NB4 (cell line): Measurements from ENCODE around the gene USP50.

Source experiments
- MYC ChIP-seq: IDR thresholded peaks from 2 replicates; pipeline ENCODE4 v1.6.1; 2011; ENCODE audit warnings: low read depth, low read length
- POLR2A ChIP-seq: IDR thresholded peaks from 2 replicates; pipeline ENCODE4 v1.6.1; 2011; ENCODE audit warnings: mild to moderate bottlenecking; ENCODE audit not compliant: insufficient read length; ENCODE audit errors: extremely low read depth
- TF ChIP-seq, protein P1 (sequence below): IDR thresholded peaks from one replicate; pipeline ENCODE4 v1.5.1; 2012; ENCODE audit warnings: low read depth, low read length
- TF ChIP-seq, protein P2 (sequence below): IDR thresholded peaks from 2 replicates; pipeline ENCODE4 v1.6.1; 2011; ENCODE audit warnings: low read depth, low read length

GRCh38 chr15:50531163-50531562 lies 15.3 kb downstream of the USP50 start:
- TF ChIP-seq, protein P1, sequence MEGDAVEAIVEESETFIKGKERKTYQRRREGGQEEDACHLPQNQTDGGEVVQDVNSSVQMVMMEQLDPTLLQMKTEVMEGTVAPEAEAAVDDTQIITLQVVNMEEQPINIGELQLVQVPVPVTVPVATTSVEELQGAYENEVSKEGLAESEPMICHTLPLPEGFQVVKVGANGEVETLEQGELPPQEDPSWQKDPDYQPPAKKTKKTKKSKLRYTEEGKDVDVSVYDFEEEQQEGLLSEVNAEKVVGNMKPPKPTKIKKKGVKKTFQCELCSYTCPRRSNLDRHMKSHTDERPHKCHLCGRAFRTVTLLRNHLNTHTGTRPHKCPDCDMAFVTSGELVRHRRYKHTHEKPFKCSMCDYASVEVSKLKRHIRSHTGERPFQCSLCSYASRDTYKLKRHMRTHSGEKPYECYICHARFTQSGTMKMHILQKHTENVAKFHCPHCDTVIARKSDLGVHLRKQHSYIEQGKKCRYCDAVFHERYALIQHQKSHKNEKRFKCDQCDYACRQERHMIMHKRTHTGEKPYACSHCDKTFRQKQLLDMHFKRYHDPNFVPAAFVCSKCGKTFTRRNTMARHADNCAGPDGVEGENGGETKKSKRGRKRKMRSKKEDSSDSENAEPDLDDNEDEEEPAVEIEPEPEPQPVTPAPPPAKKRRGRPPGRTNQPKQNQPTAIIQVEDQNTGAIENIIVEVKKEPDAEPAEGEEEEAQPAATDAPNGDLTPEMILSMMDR = no peak
- TF ChIP-seq POLR2A = no peak
- TF ChIP-seq MYC = no peak
- TF ChIP-seq, protein P2, sequence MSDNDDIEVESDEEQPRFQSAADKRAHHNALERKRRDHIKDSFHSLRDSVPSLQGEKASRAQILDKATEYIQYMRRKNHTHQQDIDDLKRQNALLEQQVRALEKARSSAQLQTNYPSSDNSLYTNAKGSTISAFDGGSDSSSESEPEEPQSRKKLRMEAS = no peak
